Measurements from ENCODE around the gene CARS1.
A peak's percentile ranks its signal among the peaks of the same experiment; 100 is the strongest.

Gene CARS1

GRCh38 chr11:3057069-3057963 is at the start of gene CARS1:
CARS1 (minus strand) TSS chr11:3057423; CDS start chr11:3057367, 56 bp downstream.
- peak; percentile 95 for DNase-seq (ENCODE audit: low read depth)

- no peak for DNase-seq (ENCODE audit: low read depth)
Measured at GRCh38 chr11:3105791-3106735, 48.8 kb upstream of the CARS1 start.

GRCh38 chr11:3104961-3105790 is 48.0 kb upstream of the CARS1 start:
- DNase-seq (ENCODE audit: low read depth): no peak

- DNase-seq (ENCODE audit: low read depth): no peak
Measured at GRCh38 chr11:3104051-3104714, 47.0 kb upstream of the CARS1 start.

- no peak for DNase-seq (ENCODE audit: low read depth)
Measured at GRCh38 chr11:3103076-3103475, 45.9 kb upstream of the CARS1 start.

GRCh38 chr11:3102641-3102921 is 45.4 kb upstream of the CARS1 start:
- DNase-seq (ENCODE audit: low read depth): no peak

GRCh38 chr11:3101921-3102640 is 44.9 kb upstream of the CARS1 start:
- no peak for DNase-seq (ENCODE audit: low read depth)

- no peak for DNase-seq (ENCODE audit: low read depth)
Measured at GRCh38 chr11:3099178-3099577, 42.0 kb upstream of the CARS1 start.

GRCh38 chr11:3096909-3097530 is 39.8 kb upstream of the CARS1 start:
- DNase-seq (ENCODE audit: low read depth): no peak

- DNase-seq (ENCODE audit: low read depth): peak; percentile 96
Measured at GRCh38 chr11:3095712-3096361, 38.6 kb upstream of the CARS1 start.

- no peak for DNase-seq (ENCODE audit: low read depth)
Measured at GRCh38 chr11:3094223-3094824, 37.1 kb upstream of the CARS1 start.

GRCh38 chr11:3093281-3094191 is 36.3 kb upstream of the CARS1 start:
- DNase-seq (ENCODE audit: low read depth): peak; percentile 25

- DNase-seq (ENCODE audit: low read depth): no peak
Measured at GRCh38 chr11:3092603-3093141, 35.4 kb upstream of the CARS1 start.

GRCh38 chr11:3091846-3092602 is 34.8 kb upstream of the CARS1 start:
- peak; percentile 80 for DNase-seq (ENCODE audit: low read depth)

GRCh38 chr11:3091081-3091845 is 34.0 kb upstream of the CARS1 start:
- DNase-seq (ENCODE audit: low read depth): no peak

GRCh38 chr11:3090096-3090901 is 33.1 kb upstream of the CARS1 start:
- no peak for DNase-seq (ENCODE audit: low read depth)

Measured in ELR (cell line).